Smooth muscle cell (in vitro differentiated cells): ENCODE measurements around the gene MFSD6L. TPM values are rescaled to one million over a fixed set of nuclear protein-coding genes. Genes with fewer than 3 reads are reported as not detected.

Source experiments
- polyA plus RNA-seq: library from polyadenylated mRNA; unstranded; fragments of >200 nt; fragmentation: Nextera tagmentation; extraction: Ambion mirVana; gene quantifications from 2 replicates; pipeline ENCODE4 v1.2.1, GENCODE V29; 2016
- total RNA-seq: library from RNA; depleted of rRNA; stranded (reverse); fragments of >200 nt; gene quantifications from 2 replicates; pipeline ENCODE4 v1.2.3, GENCODE V29; 2014

Gene MFSD6L
- total and polyA plus RNA-seq, 2 experiments from 2014 or later: 0.13 TPM; not detected in 1

Other genes starting within 250 kb of the MFSD6L start
- gene MYH10, start 168.6 kb downstream of the MFSD6L start, total RNA-seq: 107 and 146 TPM in 2 replicates
- gene MYH10, start 168.6 kb downstream of the MFSD6L start, polyA plus RNA-seq: 83.0 and 112 TPM in 2 replicates
- gene CCDC42, start 54.5 kb downstream of the MFSD6L start, total RNA-seq: not detected in 2 replicates
- gene CCDC42, start 54.5 kb downstream of the MFSD6L start, polyA plus RNA-seq: 0.15 TPM in 1 of 2 replicates, not detected in the other
- not detected in 2 replicates for gene SPDYE4, start 40.8 kb downstream of the MFSD6L start, total RNA-seq
- gene SPDYE4, start 40.8 kb downstream of the MFSD6L start, polyA plus RNA-seq: not detected in 2 replicates
- gene PIK3R6, start 68.3 kb upstream of the MFSD6L start, total RNA-seq: not detected in 2 replicates
- not detected in 2 replicates for gene PIK3R6, start 68.3 kb upstream of the MFSD6L start, polyA plus RNA-seq
- gene PIK3R5, start 166.3 kb upstream of the MFSD6L start, total RNA-seq: 0.27 TPM in 1 of 2 replicates, not detected in the other
- gene PIK3R5, start 166.3 kb upstream of the MFSD6L start, polyA plus RNA-seq: not detected in 2 replicates
- 0.13 and 0.72 TPM in 2 replicates for gene NTN1, start 222.1 kb upstream of the MFSD6L start, total RNA-seq
- gene NTN1, start 222.1 kb upstream of the MFSD6L start, polyA plus RNA-seq: 0.07 TPM in 1 of 2 replicates, not detected in the other